ENCODE results near the gene NKTR. TPM values are rescaled to one million over a fixed set of nuclear protein-coding genes. Genes with fewer than 3 reads are reported as not detected.

The NKTR gene
- total RNA-seq, 3 donors from 2014 or later: 132 to 214 (median 175) TPM

DNA sequence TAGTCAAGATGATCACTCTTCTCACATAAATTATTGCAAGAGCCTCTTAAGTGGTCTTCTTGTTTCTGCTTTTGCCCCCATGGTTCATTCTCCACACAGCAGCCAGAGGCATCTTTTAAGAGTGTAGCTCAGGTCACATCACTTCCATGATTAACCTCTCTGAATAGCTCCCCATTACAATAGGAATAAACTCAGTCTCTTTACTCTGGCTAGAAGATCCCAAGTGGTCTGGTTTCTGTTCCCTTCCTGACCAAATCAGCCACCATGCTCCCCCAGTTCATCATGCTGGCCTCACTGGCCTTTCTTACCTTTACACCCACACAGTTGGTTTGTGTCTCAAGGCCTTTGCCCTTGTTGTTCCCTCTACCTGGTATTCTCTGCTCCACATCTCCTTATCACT, 93.9 kb downstream of the NKTR start:
- Histone ChIP-seq H3K27me3 (no peaks in the 10 kb centered on the region), H3K4me3 (no peak overlapping the region), H3K27ac (no peak overlapping the region), H3K36me3 (no peaks in the 10 kb centered on the region), H3K9me3 (no peaks in the 10 kb centered on the region), H3K4me1 (no peaks in the 10 kb centered on the region)
- intact Hi-C loops (cut with DNase I; ENCODE audit: low total_unique reads): no loop called here
- no peak for TF ChIP-seq POLR2AphosphoS5 (IDR thresholded peaks at IDR 0.05)
- DNase-seq (ENCODE audit: low spot score in 2 of 2): no peak

DNA sequence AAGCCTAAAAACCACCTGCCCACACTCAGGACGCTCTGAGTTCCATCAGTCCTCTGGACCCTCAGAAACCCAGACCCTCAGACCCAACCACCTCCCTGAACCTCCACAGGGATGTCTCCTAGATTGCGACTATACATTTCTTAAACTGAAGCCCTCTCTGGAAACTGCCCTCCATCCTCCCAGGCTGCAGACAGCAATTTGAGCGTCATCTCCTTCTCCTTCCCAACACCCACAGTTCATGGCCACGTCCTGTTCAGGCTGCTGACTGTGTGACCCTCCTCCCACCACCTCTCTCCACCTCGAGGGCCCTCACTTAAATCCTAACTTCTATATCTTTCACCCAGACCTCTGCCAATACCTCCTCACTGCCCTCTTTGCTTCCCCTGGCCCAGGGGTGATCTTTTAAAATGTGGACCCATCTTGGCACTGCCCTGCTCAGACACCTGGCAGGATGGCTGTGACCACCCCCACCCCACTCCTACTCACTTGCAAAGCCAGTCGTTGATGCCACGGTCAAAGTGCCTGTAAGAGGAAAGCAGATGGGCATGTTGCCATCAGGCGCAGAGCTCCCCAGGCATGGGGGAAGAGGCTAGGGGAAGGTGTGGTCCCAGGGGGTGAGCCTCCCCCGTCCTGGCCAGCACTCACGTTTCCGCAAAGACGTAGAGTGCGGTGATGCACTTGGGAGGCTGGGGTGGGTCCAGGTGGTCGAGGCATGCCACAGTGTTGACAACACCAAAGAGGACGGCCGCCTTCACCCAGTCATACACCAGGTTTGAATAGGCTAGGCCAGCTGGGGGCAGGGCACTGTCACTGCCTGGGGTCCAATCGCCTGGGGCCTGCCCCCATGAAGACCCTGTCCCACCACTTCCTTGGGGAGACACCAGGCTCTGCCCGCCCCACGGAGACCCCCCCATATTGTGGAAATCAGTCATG, 96.1 kb downstream of the NKTR start:
- intact Hi-C loops (cut with DNase I; ENCODE audit: low total_unique reads): no loop called here
- DNase-seq (ENCODE audit: low spot score in 2 of 2): peak in 1 of 2 donors; percentile 47
- no peak overlapping the region for H3K27ac ChIP-seq

DNA sequence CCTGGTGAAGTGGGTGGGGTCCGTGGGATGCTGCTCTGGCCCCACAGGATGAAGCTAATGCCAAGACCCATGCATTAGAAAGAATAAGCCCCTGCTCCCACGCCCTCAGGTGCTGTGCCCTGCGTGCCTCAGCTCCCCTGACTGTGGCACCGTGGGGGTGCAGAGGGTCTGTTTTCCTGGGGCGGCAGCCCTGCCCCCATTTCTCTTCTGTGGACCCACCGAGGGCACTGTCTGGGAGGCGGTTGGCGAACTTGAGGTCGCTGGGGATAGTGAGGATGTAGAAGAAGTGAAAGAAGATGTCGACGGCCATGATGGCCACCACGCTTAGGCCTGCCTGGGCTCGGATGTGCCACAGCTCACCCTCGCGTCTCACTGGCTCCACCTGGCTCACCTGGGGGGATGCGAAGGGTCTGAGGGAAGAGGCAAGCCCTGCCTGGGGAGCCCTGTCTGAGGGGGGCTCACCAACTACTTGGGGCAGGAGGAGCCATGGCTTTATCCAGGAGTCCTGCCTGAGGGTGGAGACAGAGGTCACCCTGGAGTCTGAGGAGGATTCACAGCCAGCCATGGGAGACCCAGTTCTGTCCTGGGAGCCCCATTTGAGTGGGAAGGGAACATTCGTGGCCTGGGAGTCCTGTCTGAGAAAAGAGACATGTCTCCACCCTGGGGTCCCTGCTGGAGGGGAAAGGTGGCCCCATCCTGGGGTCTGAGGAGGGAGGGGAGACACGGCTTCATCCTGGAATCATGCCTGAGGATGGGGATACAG, 97.0 kb downstream of the NKTR start:
- peak in 1 of 2 donors; percentile 28 for DNase-seq (ENCODE audit: low spot score in 2 of 2)
- Histone ChIP-seq H3K27ac (no peak overlapping the region), H3K27me3 (no peaks in the 10 kb centered on the region), H3K9me3 (no peaks in the 10 kb centered on the region), H3K4me1 (no peaks in the 10 kb centered on the region), H3K4me3 (no peak overlapping the region), H3K36me3 (no peaks in the 10 kb centered on the region)
- TF ChIP-seq POLR2A (IDR thresholded peaks at IDR 0.05): no peak
- TF ChIP-seq, protein P1, sequence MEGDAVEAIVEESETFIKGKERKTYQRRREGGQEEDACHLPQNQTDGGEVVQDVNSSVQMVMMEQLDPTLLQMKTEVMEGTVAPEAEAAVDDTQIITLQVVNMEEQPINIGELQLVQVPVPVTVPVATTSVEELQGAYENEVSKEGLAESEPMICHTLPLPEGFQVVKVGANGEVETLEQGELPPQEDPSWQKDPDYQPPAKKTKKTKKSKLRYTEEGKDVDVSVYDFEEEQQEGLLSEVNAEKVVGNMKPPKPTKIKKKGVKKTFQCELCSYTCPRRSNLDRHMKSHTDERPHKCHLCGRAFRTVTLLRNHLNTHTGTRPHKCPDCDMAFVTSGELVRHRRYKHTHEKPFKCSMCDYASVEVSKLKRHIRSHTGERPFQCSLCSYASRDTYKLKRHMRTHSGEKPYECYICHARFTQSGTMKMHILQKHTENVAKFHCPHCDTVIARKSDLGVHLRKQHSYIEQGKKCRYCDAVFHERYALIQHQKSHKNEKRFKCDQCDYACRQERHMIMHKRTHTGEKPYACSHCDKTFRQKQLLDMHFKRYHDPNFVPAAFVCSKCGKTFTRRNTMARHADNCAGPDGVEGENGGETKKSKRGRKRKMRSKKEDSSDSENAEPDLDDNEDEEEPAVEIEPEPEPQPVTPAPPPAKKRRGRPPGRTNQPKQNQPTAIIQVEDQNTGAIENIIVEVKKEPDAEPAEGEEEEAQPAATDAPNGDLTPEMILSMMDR (IDR thresholded peaks at IDR 0.05): no peak
- no peak for TF ChIP-seq POLR2AphosphoS5 (IDR thresholded peaks at IDR 0.05)
- intact Hi-C loops (cut with DNase I; ENCODE audit: low total_unique reads): no loop called here

More for the DNA sequence above, 96.1 kb downstream of the NKTR start:
- TF ChIP-seq POLR2AphosphoS5 (IDR thresholded peaks at IDR 0.05): no peak
- TF ChIP-seq, protein P1 (IDR thresholded peaks at IDR 0.05): no peak
- no peak for TF ChIP-seq POLR2A (IDR thresholded peaks at IDR 0.05)
- Histone ChIP-seq H3K9me3 (no peaks in the 10 kb centered on the region), H3K4me3 (no peak overlapping the region), H3K4me1 (no peaks in the 10 kb centered on the region), H3K27me3 (no peaks in the 10 kb centered on the region), H3K36me3 (no peaks in the 10 kb centered on the region)

Other genes with a start within 250 kb of the NKTR start
- gene LYZL4, start 190.1 kb upstream of the NKTR start, total RNA-seq: not detected
- 10 to 100 TPM; 16.3 to 40.2 (median 25.2) TPM for gene VIPR1, start 98.0 kb upstream of the NKTR start, total RNA-seq
- 10 to 100 TPM; 48.8 to 68.8 (median 61.9) TPM for gene SEC22C, start 18.7 kb upstream of the NKTR start, total RNA-seq
- 10 to 100 TPM; 19.8 to 29.5 (median 23.7) TPM for gene SS18L2, start 9.8 kb upstream of the NKTR start, total RNA-seq
- gene ZBTB47, start 53.0 kb downstream of the NKTR start, total RNA-seq: 10 to 100 TPM; 18.0 to 61.8 (median 45.2) TPM
- gene KLHL40, start 84.9 kb downstream of the NKTR start, total RNA-seq: not detected
- gene HHATL, start 102.1 kb downstream of the NKTR start, total RNA-seq: 1 to 10 TPM in 1 of 3 donors, under 1 TPM in 1, not detected in 1; 0.32 to 1.6 TPM
- gene CCDC13, start 172.6 kb downstream of the NKTR start, total RNA-seq: 1 to 10 TPM; 2.3 to 2.9 (median 2.9) TPM
- 100 to 1,000 TPM; 131 to 185 (median 148) TPM for gene HIGD1A, start 203.8 kb downstream of the NKTR start, total RNA-seq
- 10 to 100 TPM in 1 of 3 donors, 1 to 10 TPM in 2; 1.8 to 15.8 (median 6.9) TPM for gene ACKR2, start 208.8 kb downstream of the NKTR start, total RNA-seq